Measurements from ENCODE around the gene HPS1.

The HPS1 gene

DNA sequence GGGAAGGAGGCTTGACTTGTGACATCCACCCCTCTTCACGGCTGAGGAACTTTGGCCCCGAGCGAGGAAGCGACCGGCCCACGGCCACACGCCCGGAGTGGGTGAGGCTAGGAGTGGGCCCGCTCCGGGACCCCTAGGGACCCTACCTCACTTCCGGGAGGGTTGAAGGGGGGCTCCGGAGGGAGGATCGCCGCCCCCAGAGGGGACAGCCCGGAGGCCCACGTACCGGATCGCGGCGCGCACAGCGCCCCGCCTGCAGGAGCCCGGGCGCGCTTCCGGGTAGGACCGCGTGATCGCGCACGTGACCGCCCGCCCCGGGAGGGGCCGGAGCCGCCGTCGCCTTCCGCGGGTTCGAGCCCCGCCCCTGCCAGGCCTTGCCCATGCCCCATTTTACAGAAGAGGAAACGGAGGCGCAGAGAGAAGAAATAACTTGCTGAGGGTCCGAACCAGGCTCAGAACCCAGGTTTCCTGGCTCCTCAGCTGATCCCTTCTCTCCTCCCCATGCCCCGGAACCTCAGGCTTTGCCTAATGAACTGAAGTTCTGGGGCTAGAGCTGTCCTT is at the start of gene HPS1:
Gene HPS1, minus strand, starts transcription at position 275 of the 561 bp plus-strand sequence. CDS start 3,695 bp downstream, outside the sequence.
- DNase-seq (ENCODE audit: low spot score) = peak; percentile 90

DNA sequence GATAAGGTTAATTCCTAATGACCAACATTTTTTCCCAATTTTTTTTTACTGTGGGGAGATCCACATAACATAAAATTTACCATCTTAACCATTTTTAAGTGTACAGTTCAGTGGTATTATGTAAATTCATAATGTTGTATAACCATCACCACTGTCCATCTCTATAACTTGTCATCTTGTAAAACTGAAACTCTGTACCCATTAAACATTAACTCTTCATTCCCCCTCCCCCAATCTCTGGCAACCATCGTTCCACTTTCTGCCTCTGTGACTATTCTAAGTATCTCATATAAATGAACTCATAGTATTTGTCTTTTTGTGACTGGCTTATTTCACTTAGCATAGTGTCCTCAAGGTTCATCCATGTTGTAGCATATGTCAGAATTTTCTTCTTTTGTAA is 46.0 kb upstream of the HPS1 start:
- no peak for DNase-seq (ENCODE audit: low spot score)

DNA sequence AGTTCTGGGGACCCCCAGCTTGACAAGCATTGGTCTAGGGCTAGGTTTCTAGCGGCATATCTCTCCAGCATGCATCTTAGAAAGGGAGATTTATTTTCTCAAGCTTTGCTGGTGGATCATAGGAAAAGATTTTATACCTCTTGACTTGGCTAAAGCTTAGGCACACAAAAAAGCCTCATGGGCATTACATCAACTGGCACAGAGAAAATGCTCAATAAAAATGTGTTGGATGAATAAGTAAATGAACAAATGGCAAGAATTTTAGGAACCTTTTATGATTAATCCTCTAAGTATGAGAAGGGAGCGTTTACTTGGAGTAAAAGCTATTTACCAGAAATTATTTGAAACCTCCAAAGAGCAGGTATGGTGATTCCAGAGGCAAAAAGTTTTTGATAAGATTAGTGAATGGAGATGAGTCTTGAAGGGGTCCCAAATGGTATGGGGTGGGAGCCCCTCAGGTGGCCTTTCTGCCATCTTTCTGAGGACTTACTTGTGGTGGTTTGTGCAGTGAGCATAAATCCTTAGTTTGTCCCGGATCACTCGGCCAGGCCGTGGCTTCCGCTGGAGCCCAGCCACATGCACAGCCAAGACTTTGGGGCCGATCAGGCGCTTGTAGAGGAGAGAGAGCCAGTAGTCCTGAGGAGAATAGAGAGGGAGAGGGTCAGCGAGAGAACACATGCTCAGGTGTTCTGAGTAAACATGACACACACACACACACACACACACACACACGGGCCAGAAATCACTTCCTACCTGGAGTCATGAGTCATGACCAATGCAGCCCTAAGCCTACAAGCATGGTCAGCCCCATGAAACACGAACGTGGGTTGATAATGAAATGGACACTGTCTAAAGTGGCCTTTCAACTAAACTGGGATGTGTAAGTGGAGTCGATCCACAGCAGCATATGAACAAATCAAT is 43.1 kb upstream of the HPS1 start:
- no peak for DNase-seq (ENCODE audit: low spot score)

DNA sequence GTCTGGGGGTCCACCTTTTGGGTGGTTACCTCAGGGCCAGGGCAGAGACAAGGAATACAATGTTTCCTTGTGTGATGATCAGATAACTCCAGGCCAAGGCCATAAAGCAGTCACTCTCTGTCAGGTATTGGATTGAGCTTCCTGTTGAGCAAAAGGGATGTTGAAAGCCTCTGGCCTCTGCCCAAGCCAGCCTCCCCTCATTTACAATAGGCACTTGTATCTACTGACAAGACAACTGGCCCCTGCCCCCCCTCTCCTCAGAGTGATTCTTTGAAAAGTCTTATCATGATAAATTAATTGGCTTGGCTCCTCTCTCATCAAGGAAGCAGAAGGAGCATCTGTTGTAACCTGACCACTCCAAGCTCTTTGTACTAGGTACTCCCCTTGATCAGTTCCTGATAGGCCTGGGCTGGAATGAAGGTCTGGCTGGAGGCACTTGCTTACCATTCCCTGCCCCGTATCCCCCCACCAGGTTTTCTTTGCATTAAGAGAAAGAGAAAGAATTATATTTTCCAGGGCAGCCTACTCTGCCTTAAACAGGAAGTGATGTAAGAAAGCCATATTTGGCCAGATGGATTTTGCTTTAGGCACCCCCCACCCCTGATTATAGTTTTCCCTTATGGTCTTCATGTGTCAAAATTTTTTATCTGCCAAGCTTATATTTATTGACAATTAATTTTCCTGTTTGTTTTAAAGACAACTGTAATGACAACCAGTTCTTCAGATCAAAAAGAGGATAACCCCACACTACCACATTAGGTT is 42.1 kb upstream of the HPS1 start:
- DNase-seq (ENCODE audit: low spot score) = no peak

DNA sequence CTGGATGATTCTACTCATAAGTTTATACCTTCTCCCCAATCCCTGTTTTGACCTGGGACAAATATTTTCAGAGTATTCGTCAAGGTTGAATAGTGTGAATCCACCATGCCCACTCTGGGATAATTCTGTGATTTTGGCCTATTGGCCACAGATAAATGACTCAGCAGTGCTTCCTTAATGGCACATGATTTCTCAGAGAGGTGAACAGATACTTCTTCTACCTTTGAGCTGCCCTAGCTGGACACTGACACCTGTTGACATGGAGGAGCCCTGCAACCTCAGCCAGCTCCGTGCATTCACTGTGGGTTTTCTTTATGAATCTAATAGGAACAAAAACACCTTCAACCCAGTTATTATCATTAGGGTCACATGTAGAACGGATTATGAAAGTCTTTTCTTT is 40.9 kb upstream of the HPS1 start:
- no peak for DNase-seq (ENCODE audit: low spot score)

DNA sequence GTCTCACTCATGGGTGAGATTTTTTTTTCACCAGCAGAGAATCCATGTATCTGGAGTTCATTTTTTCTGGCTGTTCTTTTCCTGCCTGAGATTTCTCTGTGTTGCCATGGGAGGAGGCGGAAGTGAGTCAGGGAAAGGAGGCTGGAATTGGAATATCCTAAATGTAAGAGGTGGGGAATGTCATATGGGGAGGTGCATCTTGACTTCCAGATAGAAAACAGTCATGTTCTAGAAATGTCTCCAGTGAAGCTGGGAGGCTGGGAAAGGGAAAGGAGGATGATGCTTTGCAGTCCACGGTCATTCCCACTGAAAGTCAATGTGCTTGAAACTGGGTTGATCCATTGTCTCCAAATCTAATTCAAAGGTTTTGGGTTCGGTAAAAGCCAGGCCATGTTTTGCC is 39.7 kb upstream of the HPS1 start:
- DNase-seq (ENCODE audit: low spot score) = no peak

DNA sequence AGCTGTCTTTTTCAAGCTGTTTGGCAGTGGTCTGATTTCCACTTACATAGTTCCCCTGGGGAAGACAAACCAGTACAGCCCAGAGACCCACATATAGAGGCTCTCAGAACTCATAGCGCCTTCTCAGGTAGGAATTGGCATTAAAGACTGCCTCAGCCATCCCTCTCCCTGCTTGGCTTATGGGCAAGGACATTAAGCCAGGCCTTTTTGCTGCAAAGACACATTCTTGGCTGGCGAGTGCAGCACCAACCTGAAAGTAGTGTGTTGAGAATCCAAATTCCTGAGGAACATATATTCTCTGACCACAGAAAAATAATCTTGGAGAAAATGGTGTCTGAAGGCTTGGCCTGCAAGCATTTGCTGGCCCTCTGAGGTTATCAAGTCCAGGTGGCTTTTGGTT is 39.2 kb upstream of the HPS1 start:
- no peak for DNase-seq (ENCODE audit: low spot score)

DNA sequence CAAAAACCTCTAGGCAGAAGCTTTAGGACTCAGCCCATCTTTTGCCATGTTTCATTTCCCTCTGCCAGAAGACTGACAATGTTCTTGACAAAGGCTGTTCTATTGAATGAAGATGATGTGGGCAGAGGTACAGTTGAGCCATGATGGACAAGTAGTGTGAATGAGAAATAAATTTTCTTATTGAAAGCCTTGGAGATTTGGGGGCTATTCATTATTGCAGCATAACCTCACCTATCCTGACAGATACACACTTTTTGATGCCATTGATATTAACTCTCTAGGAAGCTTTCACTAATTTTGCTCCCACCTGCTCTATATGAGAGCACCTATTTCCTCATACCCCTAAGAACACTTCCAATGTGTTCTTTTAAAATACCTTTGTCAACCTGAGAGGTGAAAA is 36.9 kb upstream of the HPS1 start:
- no peak for DNase-seq (ENCODE audit: low spot score)

DNA sequence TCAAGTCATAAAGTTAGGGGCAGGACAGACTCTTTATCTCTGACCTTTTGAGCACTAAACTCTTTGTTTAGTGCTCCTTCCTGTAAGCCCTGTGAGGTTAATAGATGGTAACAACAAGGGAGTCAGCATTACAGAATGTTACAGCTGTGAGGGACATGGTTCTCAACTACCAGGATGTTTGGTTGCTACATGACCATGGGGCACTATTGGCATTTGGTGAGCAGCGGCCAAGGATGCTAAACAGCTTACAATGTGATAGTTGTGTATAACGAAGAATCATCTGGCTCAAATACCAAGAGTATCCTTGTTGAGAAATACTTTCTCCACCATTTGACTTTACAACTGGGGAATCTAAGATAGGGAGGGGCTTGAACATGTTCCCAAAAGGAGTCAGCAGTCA is 35.4 kb upstream of the HPS1 start:
- no peak for DNase-seq (ENCODE audit: low spot score)

DNA sequence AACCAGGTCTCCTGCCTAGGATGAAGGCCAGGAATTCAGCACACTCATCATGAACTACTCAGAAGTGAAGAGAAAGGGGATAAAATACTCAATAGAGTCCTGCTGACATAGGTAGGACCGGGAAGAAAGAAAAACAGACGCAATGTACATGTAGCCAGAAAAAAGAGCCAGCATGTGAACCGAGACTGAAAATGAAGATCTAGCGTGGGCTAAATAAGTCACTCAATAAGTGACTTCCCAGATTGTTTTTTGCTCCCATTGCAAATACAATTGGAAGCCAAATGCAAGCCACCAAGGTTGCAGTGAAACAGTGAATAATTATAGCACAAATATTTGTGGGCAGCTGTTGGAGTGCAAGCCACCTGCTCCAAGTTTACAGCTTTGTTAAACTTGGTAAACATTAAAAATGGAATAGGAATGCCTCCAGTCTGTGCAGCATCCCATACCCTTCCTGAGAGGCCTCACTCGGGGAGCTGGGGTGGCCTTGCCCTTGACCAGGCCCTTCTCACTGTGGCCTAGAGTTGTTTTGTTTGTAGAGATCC is 34.7 kb upstream of the HPS1 start:
- no peak for DNase-seq (ENCODE audit: low spot score)

DNA sequence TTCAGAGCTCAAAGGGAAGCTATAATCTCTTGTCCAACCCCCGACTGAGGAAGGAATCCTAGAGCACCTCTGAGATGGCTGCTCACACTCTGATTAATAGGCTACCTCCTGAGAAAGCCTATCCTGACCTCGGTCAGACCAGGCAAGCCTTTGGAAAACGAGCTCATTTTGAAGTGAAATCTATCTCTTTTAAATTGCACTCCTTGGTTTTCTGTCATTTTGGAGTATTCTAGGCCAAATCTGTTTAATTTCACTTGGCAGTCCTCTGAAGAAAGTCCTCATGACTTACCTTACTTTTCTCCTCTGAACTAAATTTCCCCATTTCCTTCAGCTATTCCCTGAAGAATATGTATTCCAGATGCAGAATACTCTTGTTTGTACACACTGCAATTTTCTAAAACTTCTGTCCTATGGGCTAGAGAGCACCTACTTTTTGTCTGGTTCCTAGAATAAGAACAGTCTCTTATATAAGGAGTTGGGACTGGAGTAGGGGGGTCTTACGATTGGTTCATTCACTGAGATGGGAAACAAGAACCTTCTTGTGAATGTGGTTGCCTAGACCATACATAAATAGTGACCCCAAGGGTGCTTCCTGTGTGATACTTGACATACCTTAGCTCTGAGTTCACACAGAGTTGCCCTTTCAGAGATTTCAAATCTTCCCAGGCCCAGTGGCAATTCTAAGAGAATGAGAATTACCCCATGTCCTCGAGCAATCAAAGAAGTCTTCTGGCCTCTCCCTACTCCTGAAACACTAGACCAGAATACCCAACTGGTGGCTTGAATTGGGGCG is 31.9 kb upstream of the HPS1 start:
- DNase-seq (ENCODE audit: low spot score) = no peak

DNA sequence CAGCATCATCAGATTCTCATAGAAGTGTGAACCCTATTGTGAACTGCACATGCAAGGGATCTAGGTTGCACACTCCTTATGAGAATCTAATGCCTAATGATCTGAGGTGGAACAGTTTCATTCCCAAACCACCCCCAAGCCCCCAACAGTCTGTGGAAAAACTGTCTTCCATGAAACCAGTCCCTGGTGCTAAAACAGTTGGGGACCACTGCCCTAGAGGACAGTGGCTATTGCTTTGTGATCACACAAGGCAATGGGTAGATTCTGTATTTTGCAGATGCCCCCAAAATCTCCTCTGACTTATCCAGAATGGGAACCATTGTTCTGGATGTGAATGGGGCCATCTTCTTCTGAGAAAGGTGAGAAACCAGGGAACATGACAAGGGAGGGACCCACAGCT is 31.1 kb upstream of the HPS1 start:
- no peak for DNase-seq (ENCODE audit: low spot score)

DNA sequence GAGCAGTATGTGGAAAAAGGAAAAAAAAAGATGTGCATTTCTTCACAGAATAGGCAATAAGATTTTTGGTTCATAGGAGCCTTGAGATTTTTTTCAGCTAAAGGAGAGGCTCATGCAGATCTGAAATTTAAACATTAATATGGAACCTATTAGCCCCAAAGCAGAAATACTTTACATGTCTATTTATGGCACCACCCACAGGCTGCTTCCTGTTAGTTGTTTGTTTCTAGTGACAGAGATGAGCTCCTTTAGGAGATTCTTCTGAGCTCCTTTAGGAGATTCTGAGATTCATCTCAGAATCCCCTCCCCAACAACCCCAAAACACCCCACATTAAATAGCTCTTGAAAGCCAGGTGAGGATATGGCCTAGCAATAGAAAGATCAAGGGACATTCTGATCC is 27.9 kb upstream of the HPS1 start:
- no peak for DNase-seq (ENCODE audit: low spot score)

DNA sequence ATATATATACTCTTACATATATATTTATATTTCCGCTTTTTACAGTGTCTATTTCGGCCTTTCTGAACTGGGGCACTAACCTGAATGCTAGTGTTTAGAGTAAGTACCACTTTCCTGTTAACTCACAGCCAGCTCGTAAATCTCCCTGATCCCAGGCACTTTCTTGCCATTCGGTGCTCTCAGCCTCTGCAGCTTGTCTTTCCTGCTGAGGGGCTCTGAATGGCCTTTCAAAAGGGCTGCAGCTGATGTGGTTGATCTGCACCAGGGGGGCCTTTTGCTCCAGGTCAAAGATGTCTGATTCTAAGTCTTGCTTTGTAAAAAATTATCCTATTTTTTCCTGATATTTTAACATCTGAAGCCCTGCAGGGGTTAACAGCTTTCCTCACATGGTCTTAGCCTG is 25.5 kb upstream of the HPS1 start:
- no peak for DNase-seq (ENCODE audit: low spot score)

DNA sequence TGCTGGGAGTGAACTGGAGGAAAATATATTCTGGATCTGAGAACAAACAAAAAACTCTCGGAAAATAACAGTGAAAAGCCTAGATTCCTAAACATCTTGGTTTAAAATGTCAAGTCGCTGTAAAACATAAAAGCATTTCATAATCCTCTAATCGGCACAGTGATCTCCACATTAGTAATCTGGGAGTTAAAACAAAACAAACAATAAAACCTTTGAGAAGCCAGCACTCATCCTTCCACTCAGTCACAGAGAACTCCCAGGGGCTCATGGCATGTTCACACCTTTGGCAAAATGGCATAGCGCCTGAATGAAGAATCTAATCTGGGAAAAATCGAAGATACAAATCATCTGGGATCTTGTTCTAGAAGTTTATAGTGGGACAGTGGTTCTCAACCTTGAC is 24.1 kb upstream of the HPS1 start:
- no peak for DNase-seq (ENCODE audit: low spot score)

DNA sequence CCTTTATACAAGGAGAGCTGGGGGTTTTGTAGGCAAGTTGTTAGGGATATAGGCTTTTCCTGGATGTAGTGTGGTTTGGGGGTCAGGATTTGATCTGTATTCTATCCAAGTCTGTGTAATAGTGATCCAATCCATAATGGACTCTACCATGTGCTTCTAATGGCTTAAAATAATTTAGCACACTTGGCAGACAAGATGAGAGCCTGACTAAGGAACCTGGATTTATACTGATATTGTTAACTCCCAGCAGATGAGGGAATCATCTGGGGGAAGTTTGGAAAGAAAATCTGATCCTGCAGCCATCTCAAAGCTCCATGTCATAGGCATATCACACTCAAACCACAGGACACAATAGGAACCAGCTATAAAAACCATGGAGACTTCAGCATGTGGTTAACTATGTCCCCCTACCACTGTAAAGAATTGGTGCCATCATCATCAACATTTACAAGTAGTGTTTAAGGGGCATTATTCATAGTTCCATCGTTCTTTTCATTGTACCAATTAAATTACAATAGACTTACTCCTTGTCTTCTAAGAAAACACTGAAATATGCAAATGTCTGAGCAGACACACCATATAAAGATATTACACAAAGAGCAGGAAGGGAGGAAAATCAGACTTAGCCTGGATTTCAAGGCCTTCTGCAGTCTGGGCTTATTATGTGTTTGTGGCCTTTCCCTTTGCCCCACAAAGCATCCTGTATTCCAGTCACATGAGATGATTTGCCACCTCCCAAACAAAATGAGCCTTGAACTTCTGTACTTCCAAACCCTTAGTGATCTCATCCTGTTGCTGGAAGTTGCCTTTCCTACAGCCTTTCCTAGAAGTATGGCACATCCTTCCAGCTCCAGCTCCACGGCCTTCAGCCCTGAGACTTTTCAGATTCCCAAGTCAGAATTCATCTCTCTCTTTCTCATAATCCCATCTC is 22.5 kb upstream of the HPS1 start:
- DNase-seq (ENCODE audit: low spot score) = no peak

DNA sequence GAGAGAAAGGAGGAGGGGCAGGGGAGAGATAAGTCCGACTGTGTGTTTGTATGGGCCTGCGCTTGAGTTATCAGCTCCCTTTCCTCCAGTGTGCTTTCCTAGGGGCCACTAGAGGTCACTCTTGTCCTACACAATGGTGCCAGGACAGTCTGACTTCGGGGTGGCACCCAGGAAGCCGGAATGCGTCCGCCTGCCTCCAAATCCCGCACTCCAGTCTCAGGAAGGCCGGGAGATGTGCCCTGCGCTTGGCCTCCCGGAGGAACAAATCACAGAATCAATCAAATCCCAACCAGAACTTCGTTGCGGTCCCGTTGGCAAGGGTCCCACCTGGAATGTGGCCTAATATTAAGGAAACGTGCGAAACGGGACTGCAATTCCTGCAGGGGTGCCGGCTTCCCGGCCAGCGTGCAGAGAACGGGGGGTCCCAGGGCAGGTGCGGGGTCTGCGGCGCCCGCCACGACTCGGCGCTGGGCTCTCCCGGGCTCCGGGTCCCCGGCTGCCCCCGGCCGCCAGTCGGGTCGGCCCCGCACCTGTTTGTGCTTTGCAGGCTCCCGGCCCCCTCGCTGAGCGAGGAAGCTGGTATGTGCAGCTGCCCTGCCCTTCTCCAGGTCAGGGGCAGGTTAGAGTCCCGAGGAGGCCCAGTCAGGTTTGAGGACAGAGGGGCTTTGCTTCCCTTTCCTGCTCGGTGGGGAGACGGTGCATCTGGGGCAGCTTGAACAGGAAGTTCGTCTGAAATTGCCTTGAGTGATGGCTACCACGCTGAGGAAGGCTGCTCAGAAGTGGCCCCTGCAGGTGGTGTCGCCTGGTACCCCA is 21.0 kb upstream of the HPS1 start:
- peak; percentile 82 for DNase-seq (ENCODE audit: low spot score)

DNA sequence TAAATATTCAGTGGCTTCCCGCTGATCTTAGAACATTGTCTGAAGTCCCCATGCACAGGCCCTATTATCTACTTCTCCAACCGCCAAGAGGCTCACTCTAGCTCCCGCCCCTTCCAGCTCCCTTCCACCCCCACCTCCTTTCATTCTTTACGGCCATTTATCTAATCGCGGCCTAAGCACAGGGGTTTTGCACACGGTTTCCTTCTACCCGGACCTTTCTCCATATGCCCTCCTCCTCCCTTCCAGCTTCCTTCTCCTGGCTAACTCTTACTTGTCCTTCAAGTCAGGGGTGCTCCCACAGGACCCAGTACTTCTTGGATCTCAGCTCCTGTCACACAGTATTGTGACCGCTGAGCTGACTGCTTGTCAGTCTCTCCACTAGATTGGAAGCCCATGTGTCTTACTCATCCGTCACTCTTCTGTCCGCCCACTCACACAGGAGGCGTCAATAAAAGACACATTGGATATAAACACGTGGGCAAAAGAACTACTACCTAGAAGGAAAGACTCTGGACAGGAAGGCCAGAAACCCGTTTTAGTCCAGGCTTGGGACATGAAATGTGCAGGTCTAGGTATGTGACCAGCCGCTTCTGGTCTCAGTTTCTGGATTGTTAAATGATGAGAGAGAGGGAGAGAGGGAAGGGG is 20.2 kb upstream of the HPS1 start:
- DNase-seq (ENCODE audit: low spot score) = no peak

DNA sequence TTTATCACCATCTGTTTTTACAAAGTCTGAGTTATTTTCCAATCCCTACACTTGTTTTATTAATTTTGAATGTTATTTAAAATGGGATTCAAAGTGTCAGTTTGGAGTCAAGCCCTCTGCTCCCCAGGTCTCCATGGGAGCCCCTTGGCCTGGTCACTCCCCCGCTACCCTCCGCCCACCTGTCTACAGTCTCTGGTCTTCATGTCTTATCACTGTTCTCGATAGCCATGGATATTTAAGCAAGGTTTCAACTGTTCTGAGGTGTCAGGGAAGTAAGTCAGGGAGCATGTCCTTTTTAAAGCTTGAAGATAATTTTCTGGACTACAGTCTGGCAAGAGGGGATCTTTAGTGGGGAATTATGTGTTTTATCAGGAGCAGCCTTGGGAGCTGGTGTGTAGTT is 19.1 kb upstream of the HPS1 start:
- DNase-seq (ENCODE audit: low spot score) = no peak

All from D341Med (cell line).